AG09319 (cell line): ENCODE data around the gene EMX1.

Source experiments
- DNase-seq: peaks from one replicate; pipeline ENCODE4 v3.0.0-alpha.2; 2010; ENCODE audit warnings: low read depth; ENCODE audit errors: extremely low read depth
- CTCF ChIP-seq: IDR thresholded peaks from 2 replicates; pipeline ENCODE4 v1.5.1; 2011; ENCODE audit warnings: low read depth, mild to moderate bottlenecking, inconsistent platforms, low read length, moderate library complexity

Gene EMX1

GRCh38 chr2:72926811-72927465 lies 9.6 kb downstream of the EMX1 start:
- TF ChIP-seq CTCF, result no peak
- DNase-seq, result no peak

- no peak for TF ChIP-seq CTCF
- DNase-seq, result no peak
Measured at GRCh38 chr2:72927619-72928550, 10.6 kb downstream of the EMX1 start.

GRCh38 chr2:72929010-72929409 lies 11.7 kb downstream of the EMX1 start:
- TF ChIP-seq CTCF, result no peak
- no peak for DNase-seq

GRCh38 chr2:72931280-72931910 lies 14.1 kb downstream of the EMX1 start:
- DNase-seq, result no peak
- no peak for TF ChIP-seq CTCF

- no peak for DNase-seq
- TF ChIP-seq CTCF, result no peak
Measured at GRCh38 chr2:72932045-72932740, 14.9 kb downstream of the EMX1 start.

- no peak for TF ChIP-seq CTCF
- DNase-seq, result no peak
Measured at GRCh38 chr2:72932805-72933204, 15.5 kb downstream of the EMX1 start.
